ENCODE measurements around the gene FBLN1.
A peak's percentile ranks its signal among the peaks of the same experiment; 100 is the strongest.
"Not testable (repeated sequence)": the region's sequence is repeated elsewhere in the genome, so short reads cannot be mapped to it uniquely, and the experiment has no call there.

The FBLN1 gene

GRCh38 chr22:45484742-45485141 is 17.9 kb upstream of the FBLN1 start:
- Mint-ChIP-seq H3K27me3 (peaks cover 1% of the 10 kb centered on the region), H3K27ac (no peak overlapping the region), H3K9me3 (ENCODE audit: low read depth) (no peaks in the 10 kb centered on the region), H3K36me3 (no peaks in the 10 kb centered on the region), H3K4me1 (ENCODE audit: low read depth) (no peaks in the 10 kb centered on the region), H3K4me3 (no peak overlapping the region)

DNA sequence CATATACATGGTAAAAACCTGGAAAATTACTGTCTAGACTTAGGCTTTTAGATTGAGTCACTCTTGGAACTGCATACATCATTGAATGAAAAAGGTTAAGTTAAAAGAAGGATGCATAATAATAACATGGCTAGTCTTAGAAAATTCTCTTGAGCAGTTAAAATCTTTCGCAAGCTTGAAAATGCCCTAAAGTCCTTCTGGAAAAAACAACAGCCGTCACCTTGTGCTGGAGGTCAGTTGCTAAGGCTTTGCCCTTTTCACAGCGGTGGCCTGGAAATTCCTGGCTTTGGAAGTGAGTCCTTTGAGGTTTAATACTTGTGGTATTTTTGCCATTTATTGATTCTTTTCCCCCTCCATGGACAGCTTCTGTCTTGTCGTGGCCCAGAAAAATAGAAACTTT is 17.4 kb upstream of the FBLN1 start:
- Mint-ChIP-seq H3K27me3 (peaks cover 1% of the 10 kb centered on the region), H3K4me1 (ENCODE audit: low read depth) (no peaks in the 10 kb centered on the region), H3K27ac (no peak overlapping the region), H3K36me3 (no peaks in the 10 kb centered on the region), H3K9me3 (ENCODE audit: low read depth) (no peaks in the 10 kb centered on the region), H3K4me3 (no peak overlapping the region)

DNA sequence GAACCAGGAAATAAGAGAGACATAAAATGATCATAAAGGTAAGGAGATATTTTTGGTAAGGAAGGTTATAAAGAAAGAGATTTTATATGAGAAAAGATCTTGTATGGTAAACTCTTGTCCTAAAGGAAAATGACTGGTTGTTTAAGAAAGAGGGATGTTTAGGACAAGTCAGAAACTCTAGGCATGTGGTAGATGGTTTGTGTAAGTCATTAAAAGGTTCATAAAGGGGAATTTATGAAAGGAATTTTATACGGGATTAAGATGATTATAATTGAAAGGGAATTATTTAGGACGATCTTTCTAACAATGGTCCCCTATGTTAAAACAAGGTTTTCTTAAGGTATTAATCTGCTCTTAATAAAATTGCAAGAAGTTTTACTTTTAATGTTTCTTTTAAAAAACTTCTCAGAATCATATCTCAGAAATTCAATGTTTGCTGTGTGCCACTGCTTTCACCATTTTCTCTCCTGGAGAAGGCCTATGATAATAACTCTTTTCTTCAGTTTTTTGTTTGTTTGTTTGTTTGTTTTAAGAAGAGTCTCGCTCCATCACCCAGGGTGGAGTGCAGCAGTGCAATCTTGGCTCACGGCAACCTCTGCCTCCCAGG is 13.8 kb upstream of the FBLN1 start:
- no peak overlapping the region for H3K4me3 Mint-ChIP-seq
- H3K9me3 Mint-ChIP-seq (ENCODE audit: low read depth) = no peaks in the 10 kb centered on the region
- no peaks in the 10 kb centered on the region for H3K27me3 Mint-ChIP-seq
- no peaks in the 10 kb centered on the region for H3K4me1 Mint-ChIP-seq (ENCODE audit: low read depth)
- H3K27ac Mint-ChIP-seq = no peak overlapping the region
- no peaks in the 10 kb centered on the region for H3K36me3 Mint-ChIP-seq

DNA sequence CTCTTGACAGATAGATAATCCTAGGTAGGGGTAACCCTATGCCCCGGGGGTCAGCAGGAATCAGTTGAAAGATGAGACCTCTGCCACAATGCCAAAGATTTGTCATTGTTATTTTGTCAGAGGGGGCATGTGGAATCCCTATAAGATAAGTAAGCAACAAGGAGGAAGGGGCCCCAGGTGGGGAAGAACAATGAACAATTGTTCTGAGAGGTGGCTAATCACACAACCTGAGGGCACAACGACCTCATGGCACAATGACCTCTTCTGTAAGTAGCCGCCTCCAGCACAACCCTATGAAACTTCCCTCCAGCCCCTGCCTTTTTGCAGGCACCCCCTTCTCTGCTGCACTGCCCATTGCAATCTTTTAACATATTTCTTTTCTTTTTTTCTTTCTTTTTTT is 11.8 kb upstream of the FBLN1 start:
- H3K9me3 Mint-ChIP-seq (ENCODE audit: low read depth) = no peaks in the 10 kb centered on the region
- H3K36me3 Mint-ChIP-seq = no peaks in the 10 kb centered on the region
- H3K27ac Mint-ChIP-seq = no peak overlapping the region
- H3K4me1 Mint-ChIP-seq (ENCODE audit: low read depth) = no peaks in the 10 kb centered on the region
- no peak overlapping the region for H3K4me3 Mint-ChIP-seq
- peaks cover 3% of the 10 kb centered on the region for H3K27me3 Mint-ChIP-seq

- Mint-ChIP-seq H3K36me3 (no peaks in the 10 kb centered on the region), H3K27ac (no peak overlapping the region), H3K4me3 (no peak overlapping the region), H3K4me1 (ENCODE audit: low read depth) (no peaks in the 10 kb centered on the region), H3K27me3 (peaks cover 3% of the 10 kb centered on the region), H3K9me3 (ENCODE audit: low read depth) (no peaks in the 10 kb centered on the region)
These were observed 10.8 kb upstream of the FBLN1 start for GRCh38 chr22:45491841-45492240.

DNA sequence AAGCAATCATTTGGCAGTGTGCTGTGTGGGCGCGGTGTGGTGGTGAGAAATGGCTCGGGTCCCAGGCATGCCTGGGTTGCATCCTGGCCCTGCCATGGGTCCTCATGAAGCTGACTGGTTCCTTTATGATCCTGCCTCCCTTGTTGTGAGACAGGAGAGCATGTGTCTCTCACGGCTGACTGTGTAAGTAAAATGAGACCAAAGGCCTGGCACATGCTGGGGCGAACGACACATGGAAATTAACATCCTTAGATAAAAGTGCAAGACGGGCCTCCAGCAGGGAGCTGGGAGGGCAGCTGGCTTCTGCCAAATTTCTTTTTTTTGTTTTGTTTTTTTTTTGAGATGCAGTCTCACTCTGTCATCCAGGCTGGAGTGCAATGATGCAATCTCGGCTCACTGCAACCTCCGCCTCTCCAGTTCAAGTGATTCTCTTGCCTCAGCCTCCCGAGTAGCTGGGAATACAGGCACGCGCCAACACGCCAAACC is 9.4 kb upstream of the FBLN1 start:
- Mint-ChIP-seq H3K27ac (no peak overlapping the region), H3K4me3 (no peak overlapping the region), H3K9me3 (ENCODE audit: low read depth) (no peaks in the 10 kb centered on the region), H3K4me1 (ENCODE audit: low read depth) (no peaks in the 10 kb centered on the region), H3K27me3 (peaks cover 8% of the 10 kb centered on the region), H3K36me3 (no peaks in the 10 kb centered on the region)

- H3K27ac Mint-ChIP-seq; H3K9me3 Mint-ChIP-seq (ENCODE audit: low read depth); H3K4me3 Mint-ChIP-seq; H3K4me1 Mint-ChIP-seq (ENCODE audit: low read depth); H3K27me3 Mint-ChIP-seq; H3K36me3 Mint-ChIP-seq: not testable (repeated sequence)
These were observed 8.4 kb upstream of the FBLN1 start for GRCh38 chr22:45494306-45494705.

DNA sequence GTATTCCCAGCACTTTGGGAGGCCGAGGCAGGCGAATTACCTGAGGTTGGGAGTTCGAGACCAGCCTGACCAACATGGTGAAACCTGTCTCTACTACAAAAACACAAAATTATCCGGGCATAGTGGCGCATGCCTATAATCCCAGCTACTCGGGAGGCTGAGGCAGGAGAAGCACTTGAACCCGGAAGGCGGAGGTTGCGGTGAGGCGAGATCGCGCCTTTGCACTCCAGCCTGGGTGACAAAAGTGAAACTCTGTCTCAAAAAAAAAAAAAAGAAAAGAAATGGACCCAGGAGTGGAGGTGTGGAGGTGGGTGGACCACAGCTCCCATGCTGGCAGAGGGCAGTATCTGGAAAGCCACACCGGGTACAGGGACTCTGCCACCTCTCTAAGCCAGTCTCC is 7.1 kb upstream of the FBLN1 start:
- not testable (repeated sequence) for H3K4me3 Mint-ChIP-seq

GRCh38 chr22:45496451-45496941 is 6.2 kb upstream of the FBLN1 start:
- Mint-ChIP-seq H3K36me3 (no peaks in the 10 kb centered on the region), H3K4me1 (ENCODE audit: low read depth) (no peaks in the 10 kb centered on the region), H3K27ac (no peak overlapping the region), H3K9me3 (ENCODE audit: low read depth) (no peaks in the 10 kb centered on the region), H3K4me3 (no peak overlapping the region), H3K27me3 (peaks cover 15% of the 10 kb centered on the region)

More for the DNA sequence above, 7.1 kb upstream of the FBLN1 start:
- H3K9me3 Mint-ChIP-seq (ENCODE audit: low read depth); H3K4me1 Mint-ChIP-seq (ENCODE audit: low read depth); H3K27ac Mint-ChIP-seq; H3K36me3 Mint-ChIP-seq: not testable (repeated sequence)
- peaks cover 10% of the 10 kb centered on the region for H3K27me3 Mint-ChIP-seq

DNA sequence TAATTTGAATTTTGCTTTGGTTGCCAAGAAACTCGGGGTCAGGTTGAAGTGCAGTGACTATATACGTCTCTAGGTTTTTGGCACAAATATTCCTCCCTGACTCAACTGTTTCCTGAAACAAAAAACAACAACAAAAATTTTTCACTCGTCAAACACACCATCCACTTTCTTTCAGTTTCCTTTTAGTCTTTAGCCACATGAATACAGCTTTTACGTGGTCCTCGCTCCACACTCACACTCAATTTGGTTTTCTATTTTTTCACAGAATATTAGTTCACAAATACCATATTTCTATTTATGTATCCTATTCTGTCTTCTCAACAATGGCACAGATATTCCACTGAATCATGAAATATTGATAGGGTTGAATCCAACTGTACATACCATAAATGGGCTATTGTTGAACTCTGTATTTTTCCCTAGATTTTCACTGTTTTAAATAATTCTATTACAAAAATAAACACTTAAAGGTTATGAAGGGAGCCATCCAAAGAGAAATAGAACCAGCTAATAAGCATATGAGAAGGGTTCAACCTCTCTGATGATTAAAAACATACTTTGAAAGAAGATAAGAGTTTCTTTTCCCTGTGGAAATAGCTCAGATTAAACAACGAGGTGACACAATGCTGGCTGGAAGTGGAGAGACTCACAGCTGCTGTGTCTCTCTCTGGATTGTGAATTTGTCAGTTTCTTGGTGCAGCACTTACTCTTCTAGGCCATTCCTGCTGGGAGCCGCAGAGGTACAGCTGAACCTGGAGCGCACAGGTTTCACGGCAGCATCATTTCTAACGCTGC is 5.1 kb upstream of the FBLN1 start:
- H3K36me3 Mint-ChIP-seq = no peaks in the 10 kb centered on the region
- H3K9me3 Mint-ChIP-seq (ENCODE audit: low read depth) = no peaks in the 10 kb centered on the region
- no peak overlapping the region for H3K27ac Mint-ChIP-seq
- no peak overlapping the region for H3K4me3 Mint-ChIP-seq
- no peaks in the 10 kb centered on the region for H3K4me1 Mint-ChIP-seq (ENCODE audit: low read depth)
- peaks cover 19% of the 10 kb centered on the region for H3K27me3 Mint-ChIP-seq

GRCh38 chr22:45499746-45500145 is 2.9 kb upstream of the FBLN1 start:
- no peak overlapping the region for H3K27ac Mint-ChIP-seq
- H3K4me3 Mint-ChIP-seq = no peak overlapping the region
- H3K36me3 Mint-ChIP-seq = no peaks in the 10 kb centered on the region
- H3K4me1 Mint-ChIP-seq (ENCODE audit: low read depth) = peaks cover 3% of the 10 kb centered on the region
- H3K9me3 Mint-ChIP-seq (ENCODE audit: low read depth) = no peaks in the 10 kb centered on the region
- peaks cover 19% of the 10 kb centered on the region for H3K27me3 Mint-ChIP-seq

DNA sequence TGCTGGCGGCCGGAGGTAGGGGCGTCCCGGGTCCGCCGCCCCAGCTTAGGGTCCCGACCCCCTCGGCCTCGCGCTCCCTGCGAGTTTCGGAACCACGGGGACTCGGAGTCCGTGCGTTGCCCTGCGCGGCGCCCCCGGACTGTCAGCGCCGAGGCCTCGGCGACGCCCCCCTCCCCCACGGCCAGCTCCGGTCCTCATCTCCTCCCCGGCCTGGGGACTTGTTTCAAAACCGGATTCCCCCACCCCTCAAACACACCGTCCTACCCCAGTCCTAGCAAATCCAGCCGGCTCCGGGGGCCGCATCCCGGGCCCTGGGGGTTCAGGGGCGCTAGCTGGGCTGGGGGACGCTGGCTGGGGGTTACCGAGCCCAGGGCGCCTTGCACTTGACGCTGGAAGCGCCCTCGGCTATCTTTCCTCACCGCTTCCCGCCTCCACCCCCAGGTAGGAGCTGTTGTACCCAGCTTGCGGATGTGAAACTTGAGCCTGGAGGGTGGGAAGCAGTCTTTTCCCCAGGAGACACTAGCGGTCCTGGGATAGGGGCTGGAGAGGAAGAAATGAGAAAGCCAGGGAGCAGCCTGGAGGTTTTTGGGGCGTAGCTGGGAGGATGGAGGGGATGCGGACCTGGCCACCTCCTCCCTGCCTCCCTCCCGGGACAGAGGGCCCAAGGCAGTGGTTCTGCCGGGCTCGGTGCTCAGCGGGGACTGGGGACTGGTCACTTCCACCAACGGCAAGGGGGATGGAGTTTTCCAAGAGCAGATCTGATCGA is 550 bp downstream of the FBLN1 start:
- peaks cover 16% of the 10 kb centered on the region for H3K27me3 Mint-ChIP-seq
- no peaks in the 10 kb centered on the region for H3K36me3 Mint-ChIP-seq
- H3K4me1 Mint-ChIP-seq (ENCODE audit: low read depth) = peaks cover 3% of the 10 kb centered on the region
- H3K4me3 Mint-ChIP-seq = peak overlapping the region; percentile 2
- H3K9me3 Mint-ChIP-seq (ENCODE audit: low read depth) = no peaks in the 10 kb centered on the region
- no peak overlapping the region for H3K27ac Mint-ChIP-seq

GRCh38 chr22:45503816-45504372 is 1.2 kb downstream of the FBLN1 start:
- no peak overlapping the region for H3K27ac Mint-ChIP-seq
- H3K4me1 Mint-ChIP-seq (ENCODE audit: low read depth) = peaks cover 3% of the 10 kb centered on the region
- H3K27me3 Mint-ChIP-seq = peaks cover 19% of the 10 kb centered on the region
- no peaks in the 10 kb centered on the region for H3K36me3 Mint-ChIP-seq
- no peaks in the 10 kb centered on the region for H3K9me3 Mint-ChIP-seq (ENCODE audit: low read depth)
- no peak overlapping the region for H3K4me3 Mint-ChIP-seq

GRCh38 chr22:45504373-45505341 is 2.0 kb downstream of the FBLN1 start:
- Mint-ChIP-seq H3K27me3 (peaks cover 19% of the 10 kb centered on the region), H3K27ac (no peak overlapping the region), H3K4me1 (ENCODE audit: low read depth) (peaks cover 3% of the 10 kb centered on the region), H3K36me3 (no peaks in the 10 kb centered on the region), H3K9me3 (ENCODE audit: low read depth) (no peaks in the 10 kb centered on the region), H3K4me3 (no peak overlapping the region)

Data from activated naive CD8-positive, alpha-beta T cell (primary cell).